Spleen (tissue), 7 donors: Measurements from ENCODE around the gene OSBPL7.

Experiments used
- CTCF ChIP-seq, 11 experiments: fragments of 200-600 bp in 7 of 11; fragments of 450-650 bp in 4 of 11; sonication (generic) in 4 of 11; IDR thresholded peaks in 8 of 11; conservative IDR thresholded peaks in 3 of 11; 1 replicate in 7 of 11; 2 replicates in 4 of 11; pipeline versions ENCODE4 v1.4.0 to v1.8.0; 2016 to 2021; ENCODE audit warnings: antibody characterized with exemption in 11 of 11, inconsistent platforms in 4 of 11, mild to moderate bottlenecking in 1 of 11
- POLR2A ChIP-seq, 3 donors: fragments of 450-650 bp; IDR thresholded peaks; one replicate each; pipeline ENCODE4 v1.5.1; 2017; ENCODE audit warnings: antibody characterized with exemption in 3 of 3, mild to moderate bottlenecking in 1 of 3
- POLR2AphosphoS5 ChIP-seq, 3 donors: sonication (generic); formaldehyde crosslinking; IDR thresholded peaks; one replicate each; pipeline ENCODE4 v1.5.1; 2017; ENCODE audit warnings: antibody characterized with exemption in 3 of 3
- donor health status: DM: no; HTN: no; CAD: no; lungs with moderate emphysema.
- donor health status: DM: no; HTN: no; CAD: no.
- donor health status: DM: no; HTN: no; CAD: no.

GRCh38 chr17:47808830-47809480 is 12.6 kb downstream of the OSBPL7 start:
- no peak for TF ChIP-seq CTCF (IDR thresholded peaks at IDR 0.05 in 8 of 11, conservative IDR thresholded peaks at IDR 0.05 in 3 of 11)
- TF ChIP-seq POLR2AphosphoS5 (IDR thresholded peaks at IDR 0.05) = peak in 1 of 3 donors; percentile 30
- TF ChIP-seq POLR2A (IDR thresholded peaks at IDR 0.05) = no peak
